ENCODE data around the gene LRRFIP1. TPM values are rescaled to one million over a fixed set of nuclear protein-coding genes. Genes with fewer than 3 reads are reported as not detected.

The LRRFIP1 gene
- total RNA-seq, 1 donor from 2014 or later, result 40.7 TPM

- Histone ChIP-seq H4K20me1 (ENCODE audit: low read depth) (no peaks in the 10 kb centered on the region), H3F3A (ENCODE audit: low read depth) (no peaks in the 10 kb centered on the region), H3K79me2 (ENCODE audit: low read depth) (no peaks in the 10 kb centered on the region), H3K9me3 (ENCODE audit: low read depth) (no peaks in the 10 kb centered on the region), H3K27me3 (no peaks in the 10 kb centered on the region), H3K36me3 (no peaks in the 10 kb centered on the region), H3K27ac (no peak overlapping the region), H3K9ac (no peak overlapping the region), H2AFZ (replicated peaks) (no peak overlapping the region), H3K4me3 (no peak overlapping the region), H3K4me2 (no peak overlapping the region), H3K4me1 (no peaks in the 10 kb centered on the region)
- TF ChIP-seq EZH2 (IDR thresholded peaks at IDR 0.05) (no peak), EZH2phosphoT487 (IDR thresholded peaks at IDR 0.05) (no peak)
- TF ChIP-seq, protein P1, sequence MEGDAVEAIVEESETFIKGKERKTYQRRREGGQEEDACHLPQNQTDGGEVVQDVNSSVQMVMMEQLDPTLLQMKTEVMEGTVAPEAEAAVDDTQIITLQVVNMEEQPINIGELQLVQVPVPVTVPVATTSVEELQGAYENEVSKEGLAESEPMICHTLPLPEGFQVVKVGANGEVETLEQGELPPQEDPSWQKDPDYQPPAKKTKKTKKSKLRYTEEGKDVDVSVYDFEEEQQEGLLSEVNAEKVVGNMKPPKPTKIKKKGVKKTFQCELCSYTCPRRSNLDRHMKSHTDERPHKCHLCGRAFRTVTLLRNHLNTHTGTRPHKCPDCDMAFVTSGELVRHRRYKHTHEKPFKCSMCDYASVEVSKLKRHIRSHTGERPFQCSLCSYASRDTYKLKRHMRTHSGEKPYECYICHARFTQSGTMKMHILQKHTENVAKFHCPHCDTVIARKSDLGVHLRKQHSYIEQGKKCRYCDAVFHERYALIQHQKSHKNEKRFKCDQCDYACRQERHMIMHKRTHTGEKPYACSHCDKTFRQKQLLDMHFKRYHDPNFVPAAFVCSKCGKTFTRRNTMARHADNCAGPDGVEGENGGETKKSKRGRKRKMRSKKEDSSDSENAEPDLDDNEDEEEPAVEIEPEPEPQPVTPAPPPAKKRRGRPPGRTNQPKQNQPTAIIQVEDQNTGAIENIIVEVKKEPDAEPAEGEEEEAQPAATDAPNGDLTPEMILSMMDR (IDR thresholded peaks at IDR 0.05), result no peak
- no peaks in the 10 kb centered on the region for H3K4me1 Mint-ChIP-seq
- peaks cover 50% of the 10 kb centered on the region for H3K36me3 Mint-ChIP-seq
- no peak overlapping the region for H3K4me3 Mint-ChIP-seq
- peaks cover 2% of the 10 kb centered on the region for H3K27me3 Mint-ChIP-seq (ENCODE audit: insufficient read depth, low read depth)
- no peak for DNase-seq (ENCODE audit: low spot score)
- peaks cover 33% of the 10 kb centered on the region for H3K9me3 Mint-ChIP-seq
- no peak overlapping the region for H3K27ac Mint-ChIP-seq
Observed at GRCh38 chr2:237636578-237636977, 9.2 kb downstream of the LRRFIP1 start.

GRCh38 chr2:237637429-237638135 lies 10.2 kb downstream of the LRRFIP1 start:
- Histone ChIP-seq H3K27me3 (peaks cover 4% of the 10 kb centered on the region), H3K9me3 (ENCODE audit: low read depth) (no peaks in the 10 kb centered on the region), H3F3A (ENCODE audit: low read depth) (peaks cover 5% of the 10 kb centered on the region), H3K4me1 (no peaks in the 10 kb centered on the region), H3K4me3 (no peak overlapping the region), H3K27ac (no peak overlapping the region), H2AFZ (replicated peaks) (no peak overlapping the region), H3K4me2 (no peak overlapping the region), H3K36me3 (no peaks in the 10 kb centered on the region), H3K9ac (no peak overlapping the region), H3K79me2 (ENCODE audit: low read depth) (no peaks in the 10 kb centered on the region), H4K20me1 (ENCODE audit: low read depth) (no peaks in the 10 kb centered on the region)
- no peak overlapping the region for H3K4me3 Mint-ChIP-seq
- H3K27me3 Mint-ChIP-seq (ENCODE audit: insufficient read depth, low read depth), result peaks cover 2% of the 10 kb centered on the region
- H3K36me3 Mint-ChIP-seq, result peaks cover 53% of the 10 kb centered on the region
- H3K9me3 Mint-ChIP-seq, result peaks cover 37% of the 10 kb centered on the region
- TF ChIP-seq EZH2phosphoT487 (IDR thresholded peaks at IDR 0.05) (no peak), EZH2 (IDR thresholded peaks at IDR 0.05) (no peak)
- TF ChIP-seq, protein P1 (IDR thresholded peaks at IDR 0.05), result no peak
- H3K4me1 Mint-ChIP-seq, result no peaks in the 10 kb centered on the region
- no peak for DNase-seq (ENCODE audit: low spot score)
- no peak overlapping the region for H3K27ac Mint-ChIP-seq

DNA sequence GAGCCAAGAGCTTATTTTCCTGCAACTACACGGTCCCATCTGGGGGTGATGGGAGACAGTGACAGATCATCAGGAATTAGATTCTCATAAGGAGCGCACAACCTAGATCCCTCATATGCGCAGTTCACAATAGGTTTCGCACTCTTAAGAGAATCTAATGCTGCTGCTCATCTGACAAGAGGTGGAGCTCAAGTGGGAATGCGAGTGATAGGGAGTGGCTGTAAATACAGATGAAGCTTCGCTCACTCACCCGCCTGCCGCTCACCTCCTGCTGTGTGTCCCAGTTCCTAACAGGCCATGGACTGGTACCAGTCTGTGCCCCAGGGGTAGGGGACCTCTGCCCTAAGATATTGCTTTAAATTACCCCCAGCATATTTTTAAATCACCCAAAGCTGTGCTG lies 10.8 kb downstream of the LRRFIP1 start:
- Histone ChIP-seq H3K27ac (no peak overlapping the region), H3K4me1 (no peaks in the 10 kb centered on the region), H3K9ac (no peak overlapping the region), H3K79me2 (ENCODE audit: low read depth) (no peaks in the 10 kb centered on the region), H3K4me2 (no peak overlapping the region), H3K4me3 (no peak overlapping the region), H3K9me3 (ENCODE audit: low read depth) (no peaks in the 10 kb centered on the region), H3K36me3 (no peaks in the 10 kb centered on the region), H3K27me3 (peaks cover 5% of the 10 kb centered on the region), H4K20me1 (ENCODE audit: low read depth) (no peaks in the 10 kb centered on the region), H3F3A (ENCODE audit: low read depth) (peaks cover 5% of the 10 kb centered on the region), H2AFZ (replicated peaks) (no peak overlapping the region)
- H3K27ac Mint-ChIP-seq, result no peak overlapping the region
- peaks cover 48% of the 10 kb centered on the region for H3K36me3 Mint-ChIP-seq
- no peak overlapping the region for H3K4me3 Mint-ChIP-seq
- no peaks in the 10 kb centered on the region for H3K27me3 Mint-ChIP-seq (ENCODE audit: insufficient read depth, low read depth)
- H3K4me1 Mint-ChIP-seq, result no peaks in the 10 kb centered on the region
- peaks cover 37% of the 10 kb centered on the region for H3K9me3 Mint-ChIP-seq
- no peak for DNase-seq (ENCODE audit: low spot score)
- TF ChIP-seq EZH2 (IDR thresholded peaks at IDR 0.05), result no peak
- TF ChIP-seq, protein P1 (IDR thresholded peaks at IDR 0.05), result no peak
- TF ChIP-seq EZH2phosphoT487 (IDR thresholded peaks at IDR 0.05), result no peak

Data from neural progenitor cell (in vitro differentiated cells).